ENCODE results near the gene TMEM86B. TPM values are rescaled to one million over a fixed set of nuclear protein-coding genes. Genes with fewer than 3 reads are reported as not detected.
A peak's percentile ranks its signal among the peaks of the same experiment; 100 is the strongest.
"Not testable (repeated sequence)": the region's sequence is repeated elsewhere in the genome, so short reads cannot be mapped to it uniquely, and the experiment has no call there.

TMEM86B gene
- total and polyA plus RNA-seq, 5 donors from 2014 or later = 0.25 to 13.3 (median 0.66) TPM; not detected in 1

- H3K4me1 ChIP-seq (ENCODE audit: control insufficient read depth, insufficient read depth, low read length, poor library complexity, severe bottlenecking) = no peaks in the 10 kb centered on the region
- DNase-seq (no peak), ATAC-seq (ENCODE audit: low read depth in 2 of 2) (no peak)
- H3K36me3 Mint-ChIP-seq = peaks cover 5% of the 10 kb centered on the region
- H3K27me3 Mint-ChIP-seq = peaks cover 37% of the 10 kb centered on the region
- no peak within 1 kb of the TSS for H3K27ac ChIP-seq (ENCODE audit: insufficient read depth, low read length, poor library complexity, severe bottlenecking)
- peaks cover 0 to 10% (median 4%) of the 10 kb centered on the region in 7 donors for H3K9me3 Mint-ChIP-seq
- peaks cover 5 to 9% of the 10 kb centered on the region in 2 experiments for H3K9me3 ChIP-seq (ENCODE audit: control insufficient read depth in 2 of 2, low read length in 2 of 2)
- peak within 1 kb of the TSS in 1 of 4 donors; percentile 10 for H3K4me3 Mint-ChIP-seq
- H3K27me3 ChIP-seq (ENCODE audit: control insufficient read depth, insufficient read depth, low read length) = no peaks in the 10 kb centered on the region
- H3K4me3 ChIP-seq (ENCODE audit: low read depth, low read length) = no peak within 1 kb of the TSS
- no peaks in the 10 kb centered on the region for H3K4me1 Mint-ChIP-seq
- no peaks in the 10 kb centered on the region for H3K36me3 ChIP-seq (ENCODE audit: control insufficient read depth, insufficient read depth, low read length)
- peak within 1 kb of the TSS in 1 of 3 donors; percentile 96 for H3K27ac Mint-ChIP-seq
These were observed 19.5 kb downstream of the TMEM86B start, which contains the start of gene PTPRH for GRCh38 chr19:55208880-55209692. PTPRH (minus strand) TSS chr19:55209501; CDS start chr19:55209433, 68 bp downstream.

GRCh38 chr19:55206664-55207500 is 21.7 kb downstream of the TMEM86B start:
- Histone ChIP-seq H3K9me3 (ENCODE audit: control insufficient read depth in 2 of 2, low read length in 2 of 2) (no peaks in the 10 kb centered on the region), H3K36me3 (ENCODE audit: control insufficient read depth, insufficient read depth, low read length) (no peaks in the 10 kb centered on the region), H3K4me1 (ENCODE audit: control insufficient read depth, insufficient read depth, low read length, poor library complexity, severe bottlenecking) (no peaks in the 10 kb centered on the region), H3K4me3 (ENCODE audit: low read depth, low read length) (no peak overlapping the region), H3K27ac (ENCODE audit: insufficient read depth, low read length, poor library complexity, severe bottlenecking) (no peak overlapping the region), H3K27me3 (ENCODE audit: control insufficient read depth, insufficient read depth, low read length) (no peaks in the 10 kb centered on the region)
- Mint-ChIP-seq H3K27ac (peak overlapping the region in 2 of 3 donors; percentile 58 to 66), H3K4me3 (no peak overlapping the region), H3K36me3 (no peaks in the 10 kb centered on the region), H3K4me1 (no peaks in the 10 kb centered on the region), H3K27me3 (peaks cover 43% of the 10 kb centered on the region), H3K9me3 (peaks cover 0 to 4% (median 0%) of the 10 kb centered on the region in 7 donors)
- DNase-seq (peak in 1 of 3 donors; percentile 25), ATAC-seq (ENCODE audit: low read depth in 2 of 2) (peak in 1 of 2 donors; percentile 55)

GRCh38 chr19:55202199-55202598 is 26.4 kb downstream of the TMEM86B start:
- not testable (repeated sequence) for DNase-seq
- H3K27me3 Mint-ChIP-seq = peaks cover 43% of the 10 kb centered on the region

GRCh38 chr19:55199620-55200204 is 28.9 kb downstream of the TMEM86B start:
- no peak overlapping the region for H3K27ac Mint-ChIP-seq
- H3K9me3 Mint-ChIP-seq = no peaks in the 10 kb centered on the region
- DNase-seq = no peak
- no peaks in the 10 kb centered on the region for H3K9me3 ChIP-seq (ENCODE audit: control insufficient read depth in 2 of 2, low read length in 2 of 2)
- no peaks in the 10 kb centered on the region for H3K36me3 ChIP-seq (ENCODE audit: control insufficient read depth, insufficient read depth, low read length)
- H3K4me3 Mint-ChIP-seq = no peak overlapping the region
- peaks cover 29% of the 10 kb centered on the region for H3K27me3 Mint-ChIP-seq
- H3K4me1 Mint-ChIP-seq = no peaks in the 10 kb centered on the region
- no peaks in the 10 kb centered on the region for H3K36me3 Mint-ChIP-seq
- no peak for ATAC-seq (ENCODE audit: low read depth in 2 of 2)
- no peaks in the 10 kb centered on the region for H3K4me1 ChIP-seq (ENCODE audit: control insufficient read depth, insufficient read depth, low read length, poor library complexity, severe bottlenecking)
- H3K27me3 ChIP-seq (ENCODE audit: control insufficient read depth, insufficient read depth, low read length) = no peaks in the 10 kb centered on the region
- H3K27ac ChIP-seq (ENCODE audit: insufficient read depth, low read length, poor library complexity, severe bottlenecking) = no peak overlapping the region
- no peak overlapping the region for H3K4me3 ChIP-seq (ENCODE audit: low read depth, low read length)

More at GRCh38 chr19:55202199-55202598, 26.4 kb downstream of the TMEM86B start:
- H3K4me1 Mint-ChIP-seq; H3K36me3 Mint-ChIP-seq; H3K36me3 ChIP-seq (ENCODE audit: control insufficient read depth, insufficient read depth, low read length); H3K27me3 ChIP-seq (ENCODE audit: control insufficient read depth, insufficient read depth, low read length); H3K4me3 ChIP-seq (ENCODE audit: low read depth, low read length); H3K9me3 ChIP-seq (ENCODE audit: control insufficient read depth in 2 of 2, low read length in 2 of 2); H3K27ac Mint-ChIP-seq; H3K9me3 Mint-ChIP-seq; H3K4me3 Mint-ChIP-seq; ATAC-seq (ENCODE audit: low read depth in 2 of 2); H3K27ac ChIP-seq (ENCODE audit: insufficient read depth, low read length, poor library complexity, severe bottlenecking); H3K4me1 ChIP-seq (ENCODE audit: control insufficient read depth, insufficient read depth, low read length, poor library complexity, severe bottlenecking): not testable (repeated sequence)

GRCh38 chr19:55198651-55199050 is 29.9 kb downstream of the TMEM86B start:
- Histone ChIP-seq H3K9me3 (ENCODE audit: control insufficient read depth in 2 of 2, low read length in 2 of 2) (no peaks in the 10 kb centered on the region), H3K27me3 (ENCODE audit: control insufficient read depth, insufficient read depth, low read length) (no peaks in the 10 kb centered on the region), H3K4me3 (ENCODE audit: low read depth, low read length) (no peak overlapping the region), H3K36me3 (ENCODE audit: control insufficient read depth, insufficient read depth, low read length) (no peaks in the 10 kb centered on the region), H3K27ac (ENCODE audit: insufficient read depth, low read length, poor library complexity, severe bottlenecking) (no peak overlapping the region), H3K4me1 (ENCODE audit: control insufficient read depth, insufficient read depth, low read length, poor library complexity, severe bottlenecking) (no peaks in the 10 kb centered on the region)
- Mint-ChIP-seq H3K4me1 (no peaks in the 10 kb centered on the region), H3K36me3 (no peaks in the 10 kb centered on the region), H3K4me3 (no peak overlapping the region), H3K27ac (no peak overlapping the region), H3K9me3 (no peaks in the 10 kb centered on the region), H3K27me3 (peaks cover 27% of the 10 kb centered on the region)
- DNase-seq (no peak), ATAC-seq (ENCODE audit: low read depth in 2 of 2) (no peak)

- no peaks in the 10 kb centered on the region for H3K36me3 ChIP-seq (ENCODE audit: control insufficient read depth, insufficient read depth, low read length)
- no peak overlapping the region for H3K4me3 ChIP-seq (ENCODE audit: low read depth, low read length)
- no peaks in the 10 kb centered on the region for H3K9me3 Mint-ChIP-seq
- H3K36me3 Mint-ChIP-seq = no peaks in the 10 kb centered on the region
- H3K4me1 ChIP-seq (ENCODE audit: control insufficient read depth, insufficient read depth, low read length, poor library complexity, severe bottlenecking) = no peaks in the 10 kb centered on the region
- no peak overlapping the region for H3K27ac ChIP-seq (ENCODE audit: insufficient read depth, low read length, poor library complexity, severe bottlenecking)
- no peaks in the 10 kb centered on the region for H3K4me1 Mint-ChIP-seq
- H3K9me3 ChIP-seq (ENCODE audit: control insufficient read depth in 2 of 2, low read length in 2 of 2) = no peaks in the 10 kb centered on the region
- H3K4me3 Mint-ChIP-seq = no peak overlapping the region
- peaks cover 17% of the 10 kb centered on the region for H3K27me3 Mint-ChIP-seq
- no peak for ATAC-seq (ENCODE audit: low read depth in 2 of 2)
- DNase-seq = peak in 1 of 3 donors; percentile 33
- H3K27me3 ChIP-seq (ENCODE audit: control insufficient read depth, insufficient read depth, low read length) = no peaks in the 10 kb centered on the region
- no peak overlapping the region for H3K27ac Mint-ChIP-seq
These were observed 31.0 kb downstream of the TMEM86B start for GRCh38 chr19:55197528-55197927.

GRCh38 chr19:55196803-55197202 is 31.8 kb downstream of the TMEM86B start:
- Histone ChIP-seq H3K27me3 (ENCODE audit: control insufficient read depth, insufficient read depth, low read length) (no peaks in the 10 kb centered on the region), H3K9me3 (ENCODE audit: control insufficient read depth in 2 of 2, low read length in 2 of 2) (no peaks in the 10 kb centered on the region), H3K27ac (ENCODE audit: insufficient read depth, low read length, poor library complexity, severe bottlenecking) (no peak overlapping the region), H3K4me3 (ENCODE audit: low read depth, low read length) (no peak overlapping the region), H3K4me1 (ENCODE audit: control insufficient read depth, insufficient read depth, low read length, poor library complexity, severe bottlenecking) (no peaks in the 10 kb centered on the region), H3K36me3 (ENCODE audit: control insufficient read depth, insufficient read depth, low read length) (no peaks in the 10 kb centered on the region)
- no peak overlapping the region for H3K4me3 Mint-ChIP-seq
- peaks cover 18% of the 10 kb centered on the region for H3K27me3 Mint-ChIP-seq
- H3K36me3 Mint-ChIP-seq = no peaks in the 10 kb centered on the region
- DNase-seq (no peak), ATAC-seq (ENCODE audit: low read depth in 2 of 2) (no peak)
- no peaks in the 10 kb centered on the region for H3K4me1 Mint-ChIP-seq
- no peaks in the 10 kb centered on the region for H3K9me3 Mint-ChIP-seq
- no peak overlapping the region for H3K27ac Mint-ChIP-seq

All from CD4-positive, CD25-positive, alpha-beta regulatory T cell (primary cell).